Stimulated activated CD4-positive, alpha-beta T cell treated with anti-CD3 and anti-CD28 coated beads, Interleukin-15, amount 100 ng/mL, for 24 hours (primary cell): ENCODE measurements around the gene SMS.
"Not testable (repeated sequence)": the region's sequence is repeated elsewhere in the genome, so short reads cannot be mapped to it uniquely, and the experiment has no call there.

Experiments used
- DNase-seq: peaks from one replicate; pipeline ENCODE4 v3.0.0-alpha.2; 2020

SMS gene

DNA sequence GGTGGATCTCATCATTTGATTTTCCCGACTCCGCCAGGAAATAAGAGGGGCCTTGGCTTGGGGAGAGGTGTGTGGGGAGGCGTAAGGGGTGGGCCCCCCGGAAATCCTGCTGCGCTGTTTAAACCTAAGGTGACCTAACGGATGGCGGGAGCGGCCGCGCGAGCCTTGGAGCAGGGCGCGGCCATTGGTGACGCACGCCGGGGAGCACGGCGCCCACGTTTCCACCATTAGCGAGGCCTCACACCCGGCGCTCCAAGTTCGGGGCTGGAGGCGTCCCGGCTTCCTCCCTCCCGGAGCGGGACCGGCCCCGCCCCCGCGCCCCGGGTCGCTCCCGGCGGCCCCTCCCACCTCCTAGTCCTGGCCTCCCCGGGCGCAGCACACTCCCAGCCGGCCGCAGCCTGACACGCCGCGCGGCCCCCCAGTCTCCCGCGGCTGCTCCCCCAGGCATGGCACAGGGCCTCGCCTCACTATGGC is at the start of gene SMS:
TSS of gene SMS (plus strand) at position 354 of the 474 bp plus-strand sequence. CDS start at position 470, 116 bp downstream.
- peak; percentile 76 for DNase-seq

DNA sequence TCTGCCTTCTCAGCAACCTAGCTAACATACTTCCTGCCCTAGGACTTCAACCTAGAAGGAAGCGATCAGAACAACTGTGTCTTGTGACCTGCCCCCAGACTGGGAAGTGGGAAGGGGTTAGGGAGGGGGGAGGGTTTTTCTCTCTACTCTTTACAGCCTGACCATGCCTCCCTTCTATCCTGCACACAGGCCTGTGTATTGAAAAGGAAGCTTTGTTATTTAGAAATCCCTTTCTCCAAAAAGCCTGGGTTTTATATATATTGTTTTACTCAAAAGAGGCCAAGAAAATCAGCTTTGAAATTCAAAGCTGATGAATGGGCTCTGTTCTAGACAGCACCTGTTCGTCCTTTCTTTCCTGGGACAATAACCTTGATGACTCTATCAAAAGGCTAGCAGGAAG is 35.2 kb upstream of the SMS start:
- DNase-seq, result no peak

DNA sequence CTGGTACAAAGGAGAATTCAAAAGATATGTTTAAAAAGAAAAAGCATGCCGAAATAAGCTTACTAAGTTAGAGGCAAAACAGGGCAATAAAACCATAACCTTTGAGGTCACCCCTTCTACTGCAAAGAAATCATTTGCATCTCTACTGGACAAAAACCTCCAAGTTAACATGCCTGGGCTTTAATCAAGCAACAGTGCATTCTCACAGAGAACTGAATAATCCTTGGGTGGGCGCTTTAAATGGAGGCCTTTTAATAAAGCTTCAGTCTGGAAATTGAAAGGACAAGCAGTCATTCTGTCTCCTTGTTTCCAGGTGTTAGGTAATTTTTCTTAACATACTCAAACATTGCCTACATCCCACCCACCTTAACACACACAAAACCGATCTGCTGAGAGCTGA is 34.6 kb upstream of the SMS start:
- no peak for DNase-seq

- no peak for DNase-seq
Observed at GRCh38 chrX:21907260-21907659, 33.2 kb upstream of the SMS start.

GRCh38 chrX:21911481-21911880 is 29.0 kb upstream of the SMS start:
- no peak for DNase-seq

GRCh38 chrX:21912220-21912619 is 28.3 kb upstream of the SMS start:
- no peak for DNase-seq

DNA sequence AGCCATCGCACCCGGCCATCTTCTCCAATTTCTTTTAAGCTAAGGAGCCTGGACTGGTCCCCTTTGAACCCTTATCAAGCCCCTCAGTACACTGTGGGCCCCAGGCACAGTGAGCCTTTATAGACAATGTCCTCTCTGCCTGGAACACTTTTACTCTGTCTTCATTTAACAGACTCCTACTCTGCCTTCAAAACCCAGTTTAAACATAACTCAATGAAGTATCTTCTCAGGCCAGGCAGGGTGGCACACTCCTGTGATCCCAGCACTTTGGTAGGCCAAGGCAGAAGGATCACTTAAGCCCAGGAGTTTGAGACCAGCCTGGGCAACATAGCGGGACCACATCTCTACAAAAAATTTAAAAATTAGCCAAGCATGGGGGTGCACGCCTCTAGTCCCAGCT is 27.5 kb upstream of the SMS start:
- no peak for DNase-seq

DNA sequence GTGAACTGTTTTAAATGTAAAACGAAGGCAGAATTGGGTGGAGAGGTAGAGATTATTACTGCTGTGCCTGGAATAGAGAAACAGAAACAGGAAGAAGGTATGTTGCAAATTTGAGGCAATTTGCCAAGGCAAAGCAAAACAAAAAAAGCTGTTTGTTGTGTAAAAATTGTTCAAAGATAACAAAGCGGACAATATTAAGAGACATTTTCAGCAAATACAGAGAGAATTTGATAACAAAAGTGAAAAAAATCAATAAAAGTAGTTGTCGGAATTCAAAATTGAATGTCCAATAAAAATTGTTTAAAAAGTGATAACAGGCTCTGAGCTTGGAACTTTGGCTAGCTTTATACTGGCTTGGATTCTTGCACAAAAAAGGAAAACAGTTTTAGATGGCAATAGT is 14.4 kb upstream of the SMS start:
- no peak for DNase-seq

GRCh38 chrX:21926527-21927278 is 13.8 kb upstream of the SMS start:
- DNase-seq, result no peak

DNA sequence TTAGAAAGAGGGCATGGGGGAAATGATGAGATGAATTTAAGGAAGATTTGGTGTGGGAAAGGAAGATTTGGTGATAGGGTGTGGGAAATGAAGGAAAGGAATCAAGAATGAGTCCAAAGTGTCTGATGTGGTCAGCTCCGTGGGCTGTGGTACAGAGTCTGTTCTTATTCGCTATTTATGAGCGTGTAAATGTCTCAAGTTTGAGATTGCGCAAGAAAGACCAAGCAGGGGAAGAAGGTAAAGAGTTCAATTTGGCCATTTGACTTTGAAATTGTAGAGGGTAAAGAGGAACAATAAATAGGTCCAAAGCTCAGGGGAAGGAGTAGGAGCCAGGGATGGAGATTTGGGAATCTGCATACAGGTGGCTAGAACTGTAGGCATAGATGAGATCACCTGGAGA is 11.3 kb upstream of the SMS start:
- DNase-seq, result no peak

GRCh38 chrX:21930986-21931385 is 9.5 kb upstream of the SMS start:
- no peak for DNase-seq

GRCh38 chrX:21932292-21933002 is 8.1 kb upstream of the SMS start:
- DNase-seq, result no peak

DNA sequence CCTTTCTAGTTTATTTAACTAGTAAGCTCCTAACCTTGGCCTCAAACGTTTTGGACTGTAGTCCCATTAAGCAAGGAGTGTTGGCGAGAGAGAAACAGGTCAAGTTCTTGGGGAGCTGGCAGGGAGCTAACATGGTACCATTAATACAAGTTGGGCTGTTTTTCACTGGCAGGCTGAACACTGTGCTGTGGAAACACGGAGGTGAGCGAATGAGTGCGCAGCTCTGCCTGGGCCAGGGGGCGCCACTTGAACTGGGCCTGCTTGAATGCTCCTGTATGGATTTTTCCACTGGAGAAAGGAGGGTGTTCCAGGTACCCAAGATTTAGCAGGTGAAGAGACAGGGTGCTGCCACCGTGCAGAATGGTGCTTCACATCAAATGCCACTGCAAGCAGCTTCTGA is 7.4 kb upstream of the SMS start:
- no peak for DNase-seq

GRCh38 chrX:21934414-21934813 is 6.1 kb upstream of the SMS start:
- no peak for DNase-seq

DNA sequence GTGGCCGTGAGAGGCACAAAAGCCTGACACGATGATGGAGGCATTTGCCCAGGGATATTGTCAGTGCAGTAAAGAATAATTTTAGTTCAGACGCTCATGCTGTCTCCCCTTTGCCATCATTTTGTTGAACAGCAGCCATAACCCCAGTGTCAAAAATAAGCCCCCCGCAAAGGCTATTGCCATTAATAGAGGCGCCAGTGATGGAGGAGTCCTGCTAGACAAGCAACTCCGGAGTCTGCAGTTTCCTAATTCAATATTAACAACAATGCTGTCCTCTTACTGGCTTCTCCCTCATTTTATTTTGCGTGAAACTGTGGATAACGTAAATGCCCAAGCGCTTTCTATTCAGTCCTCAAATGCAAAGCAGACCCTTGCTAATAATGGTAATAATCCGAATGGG is 603 bp upstream of the SMS start:
- DNase-seq, result no peak

- DNase-seq, result no peak
Observed at GRCh38 chrX:21943460-21944135, 3.1 kb downstream of the SMS start.

DNA sequence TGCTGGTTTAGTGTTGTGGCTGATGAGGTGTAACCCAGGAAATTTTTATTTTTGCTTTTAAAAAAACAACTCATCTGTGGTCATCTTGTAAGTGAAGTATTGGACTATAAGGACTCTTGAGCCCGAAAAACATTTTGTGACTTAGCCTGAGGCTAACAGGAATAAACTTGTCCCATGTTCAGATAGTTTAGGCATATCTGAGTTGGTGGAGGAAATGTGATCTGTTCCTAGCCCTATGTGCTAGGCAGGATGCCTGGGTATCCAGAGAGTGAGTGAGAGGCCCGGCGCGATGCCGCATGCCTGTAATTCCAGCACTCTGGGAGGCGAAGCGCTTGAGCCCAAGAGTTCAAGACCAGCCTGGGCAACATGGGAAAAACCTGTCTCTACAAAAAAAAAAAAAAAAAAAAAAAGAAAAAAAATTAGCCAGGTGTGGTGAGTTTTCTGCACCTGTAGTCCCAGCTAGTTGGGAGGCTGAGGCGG is 3.7 kb downstream of the SMS start:
- no peak for DNase-seq

DNA sequence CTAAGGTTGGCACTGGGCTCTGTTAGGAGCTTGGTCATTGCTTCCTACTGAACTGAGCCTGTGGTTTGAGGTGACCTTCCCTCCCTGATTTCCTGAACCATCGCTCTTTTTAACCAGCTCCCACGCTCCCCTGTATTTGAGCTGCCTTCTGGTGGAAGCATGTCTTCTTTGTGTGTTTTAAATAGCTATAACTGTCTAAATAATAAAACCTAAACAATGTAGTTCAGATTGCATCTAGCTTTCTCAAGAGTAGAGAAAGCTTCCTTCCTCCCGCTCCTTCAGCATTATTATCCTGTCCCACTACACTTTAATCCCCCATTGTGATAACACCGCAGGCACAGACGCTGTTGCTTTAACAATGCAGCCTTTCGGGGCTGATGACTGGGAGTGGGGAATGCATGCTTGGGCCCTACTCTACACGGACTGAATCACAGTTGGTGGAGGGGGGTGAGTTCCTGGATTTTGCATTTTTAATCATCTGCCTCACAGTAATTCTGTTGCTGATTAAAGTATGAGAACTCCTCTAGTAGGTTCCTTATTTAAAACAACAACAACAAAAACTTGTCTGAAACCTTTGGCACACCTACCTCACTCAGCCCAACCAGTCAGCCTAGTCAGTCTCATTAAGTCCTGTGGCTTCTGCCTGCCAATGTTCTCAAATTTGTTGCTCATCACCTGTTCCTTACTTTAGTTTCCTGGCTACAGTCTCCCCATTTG is 6.6 kb downstream of the SMS start:
- DNase-seq, result no peak

DNA sequence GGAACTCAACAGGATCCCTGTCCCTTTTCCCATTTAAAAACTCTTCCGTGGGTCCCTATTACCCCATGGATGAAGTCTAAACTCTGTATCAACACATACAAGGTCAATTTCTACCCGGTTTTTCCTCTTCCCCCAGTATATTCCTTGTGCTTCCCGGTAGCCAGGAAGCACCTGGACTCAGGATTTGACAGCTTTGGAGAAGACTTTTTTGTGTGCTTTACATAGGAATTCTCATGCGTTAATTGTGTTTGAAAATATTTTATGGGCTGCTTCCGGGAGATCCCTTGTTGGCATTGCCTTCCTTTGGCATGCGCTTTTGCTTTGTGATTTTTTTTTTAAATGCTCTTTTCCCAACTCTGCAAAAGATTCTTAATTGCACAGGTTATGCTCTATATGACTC is 7.2 kb downstream of the SMS start:
- no peak for DNase-seq

DNA sequence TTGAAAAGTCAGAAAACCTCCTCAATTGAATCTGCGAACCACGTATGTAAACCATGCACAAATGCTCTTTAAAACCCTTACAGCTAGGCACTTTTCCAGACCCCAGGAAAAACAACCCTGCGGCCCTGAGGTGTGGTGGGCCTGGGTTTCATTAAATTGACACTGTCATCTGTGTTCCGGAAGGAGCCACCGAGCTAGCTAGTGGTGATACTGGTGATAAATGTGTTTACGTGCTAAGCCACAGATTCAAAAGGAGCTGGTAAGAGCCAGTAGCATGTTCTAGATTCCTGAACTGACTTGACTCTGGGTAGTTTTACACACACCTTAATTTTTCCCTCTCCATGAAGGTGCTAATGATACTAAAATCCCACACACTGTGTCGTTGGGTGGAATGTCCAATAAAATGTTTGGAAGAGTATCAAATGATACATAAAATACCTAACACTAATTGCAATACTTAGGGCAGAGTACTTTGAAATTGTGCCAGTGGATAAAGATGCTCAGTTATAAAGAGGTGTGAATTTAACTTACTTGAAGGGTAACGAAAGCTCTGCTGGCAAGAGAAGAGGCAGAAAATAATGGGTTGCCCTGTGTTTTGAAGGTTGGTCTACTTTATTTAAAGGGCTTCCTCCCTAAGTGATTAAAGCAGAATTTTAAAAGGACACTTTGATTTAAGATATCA is 8.5 kb downstream of the SMS start:
- no peak for DNase-seq

DNA sequence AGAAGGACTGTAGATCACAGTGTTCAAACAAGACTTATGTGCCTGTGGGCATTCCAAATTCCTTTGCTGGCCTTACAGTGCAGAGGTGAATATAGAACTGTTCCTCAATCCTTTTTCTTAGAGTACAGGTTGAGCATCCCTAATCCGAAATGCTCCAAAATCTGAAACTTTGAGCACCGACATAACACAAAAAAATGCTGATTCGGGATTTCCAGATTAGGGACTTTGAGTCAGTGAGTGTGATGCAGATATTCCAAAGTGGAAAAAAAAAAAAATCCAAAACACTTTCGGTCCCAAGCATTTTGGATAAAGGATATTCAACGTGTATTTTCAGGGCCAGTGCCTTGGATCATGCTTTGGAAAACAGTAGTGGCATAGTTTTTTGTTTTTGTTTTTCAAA is 9.2 kb downstream of the SMS start:
- no peak for DNase-seq

GRCh38 chrX:21950557-21950956 is 10.0 kb downstream of the SMS start:
- DNase-seq, result not testable (repeated sequence)

DNA sequence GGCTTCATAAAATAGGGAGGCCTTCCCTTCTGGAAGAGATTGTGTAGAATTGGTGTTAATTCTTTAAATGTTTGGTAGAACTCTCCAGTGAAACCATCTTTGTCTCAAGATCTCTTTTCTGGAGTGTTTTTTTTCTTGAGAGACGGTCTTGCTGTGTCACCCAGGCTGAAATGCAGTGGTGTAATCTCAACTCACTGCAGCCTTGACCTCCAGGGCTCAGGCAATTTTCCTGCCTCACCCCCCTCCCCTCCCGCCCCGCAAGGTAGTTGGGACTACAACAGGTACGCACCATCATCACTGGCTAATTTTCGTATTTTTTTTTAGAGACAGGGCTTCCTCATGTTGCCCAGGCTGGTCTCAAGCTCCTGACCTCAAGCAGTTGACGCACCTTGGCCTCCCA is 12.1 kb downstream of the SMS start:
- DNase-seq, result no peak
